ENCODE results near the gene TBCCD1.

DNA sequence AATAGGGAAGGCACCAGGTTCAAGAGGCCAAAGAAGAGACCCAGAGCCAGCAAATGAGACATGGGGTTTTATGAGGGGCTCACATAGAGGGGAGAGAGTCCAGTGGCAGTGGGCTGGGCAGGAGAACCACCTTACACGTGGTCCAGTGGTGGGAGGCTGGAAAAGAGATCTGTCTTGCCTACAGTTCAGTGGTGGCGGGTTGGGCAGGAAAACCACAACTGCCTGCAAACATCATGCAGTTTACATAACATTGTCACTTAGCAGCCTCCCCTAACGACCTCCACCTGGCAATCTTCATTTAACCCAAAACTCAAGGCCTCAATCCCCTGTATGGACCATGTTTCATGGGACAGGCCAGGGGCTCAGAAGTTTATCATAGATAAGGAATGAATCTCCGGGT, 52.0 kb downstream of the TBCCD1 start:
- TF ChIP-seq POLR2A (IDR thresholded peaks at IDR 0.05) (no peak), CTCF (IDR thresholded peaks at IDR 0.05) (no peak), EP300 (IDR thresholded peaks at IDR 0.05) (no peak)
